CD4-positive, alpha-beta T cell treated with Interleukin-17A for 4 hours (primary cell): Measurements from ENCODE around the gene CNTNAP1.
A peak's percentile ranks its signal among the peaks of the same experiment; 100 is the strongest.

Experiments
- DNase-seq: peaks from one replicate; pipeline ENCODE4 v3.0.0-alpha.2; 2020; ENCODE audit warnings: mixed read lengths

CNTNAP1 gene

DNA sequence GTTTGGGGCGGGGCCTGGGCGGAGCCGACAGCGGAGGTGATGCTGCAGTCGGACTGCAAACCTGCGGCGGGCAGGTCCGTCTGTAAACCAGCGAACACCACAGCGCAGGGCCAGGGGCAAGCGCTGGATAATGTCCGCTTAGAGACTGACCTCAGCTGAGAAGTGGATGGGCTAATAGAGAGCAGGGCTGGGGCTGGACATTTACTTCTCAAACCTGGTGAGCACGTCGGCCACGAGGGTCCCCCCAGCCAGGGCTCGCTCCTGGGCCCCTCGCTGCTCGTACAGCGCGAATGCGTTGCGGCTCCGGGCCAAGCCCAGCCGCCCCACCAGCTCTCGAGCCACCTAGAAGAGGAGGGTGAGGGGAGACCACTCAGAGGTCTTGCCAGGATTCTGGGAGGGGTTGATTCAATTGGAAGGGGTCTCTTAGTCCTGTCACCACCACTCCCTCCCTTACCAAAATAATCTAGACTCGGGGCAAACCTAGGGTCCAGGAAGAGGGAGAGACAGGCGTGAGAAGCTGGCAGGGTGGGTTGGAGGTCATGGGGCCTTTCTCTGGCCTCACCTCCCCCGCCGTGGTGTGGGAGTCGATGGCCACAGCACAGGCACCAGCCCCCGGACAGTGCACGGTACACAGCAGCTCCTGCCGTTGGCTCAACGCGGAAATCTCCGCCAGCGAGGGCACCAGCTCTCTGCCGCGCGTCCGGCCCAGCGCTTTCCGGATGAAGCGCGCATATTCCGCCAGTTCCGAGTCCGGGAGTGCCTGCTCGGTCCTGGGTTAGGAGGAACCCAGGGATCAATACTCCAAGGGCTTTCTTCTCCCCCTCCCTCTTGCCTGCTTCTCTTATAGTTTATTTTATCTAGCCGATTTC lies 11.3 kb upstream of the CNTNAP1 start:
- DNase-seq = peak; percentile 56

DNA sequence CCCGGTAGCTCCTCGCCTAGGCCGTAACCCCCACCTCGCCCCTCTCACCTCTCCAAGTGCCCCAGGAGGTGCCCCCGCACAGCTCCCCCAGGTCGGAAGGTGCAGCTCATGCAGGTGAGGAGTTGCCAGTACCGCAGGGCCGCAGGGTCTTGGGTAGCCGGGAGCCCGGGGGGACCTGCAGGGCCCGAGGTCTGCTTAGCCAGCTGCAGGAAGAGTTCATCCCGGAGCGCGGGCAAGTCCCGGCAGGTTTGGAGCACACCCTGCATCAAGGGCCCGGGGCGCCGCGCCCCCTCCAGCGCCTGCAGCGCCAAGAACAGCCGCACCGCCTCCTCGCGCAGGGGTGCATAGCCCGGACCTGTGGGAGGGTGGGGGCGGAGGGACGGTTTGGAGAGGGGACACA lies 10.3 kb upstream of the CNTNAP1 start:
- no peak for DNase-seq

DNA sequence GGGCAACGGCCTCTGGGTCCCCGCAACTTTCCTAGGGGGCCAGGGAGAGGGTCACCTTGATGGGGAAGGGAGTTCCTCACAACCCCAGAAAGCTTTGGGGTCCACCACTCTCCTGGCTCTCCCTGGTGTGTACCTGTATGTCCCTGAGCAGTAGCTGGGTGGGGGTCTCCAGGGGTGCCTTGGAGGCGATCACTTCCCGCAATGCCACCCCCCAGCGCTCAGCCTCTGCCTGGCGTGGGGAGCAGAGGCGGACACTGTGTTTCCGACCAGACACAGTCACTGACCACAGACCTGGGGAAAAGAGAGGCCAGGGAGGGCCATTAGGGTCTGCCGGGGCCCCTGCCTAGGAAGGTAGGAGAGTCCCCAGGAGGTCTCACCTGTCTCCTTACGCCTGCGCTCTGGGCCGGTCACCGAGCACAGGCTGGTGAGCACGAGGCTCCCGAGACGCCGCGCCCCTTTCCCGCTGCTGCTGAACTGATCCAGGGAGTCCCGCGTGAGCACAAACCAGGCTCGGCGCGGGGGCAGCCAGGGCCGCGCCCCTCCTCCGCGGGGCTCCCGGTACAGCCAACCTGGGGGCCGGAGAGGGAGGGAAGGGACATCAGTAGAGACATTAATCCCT lies 9.0 kb upstream of the CNTNAP1 start:
- no peak for DNase-seq

DNA sequence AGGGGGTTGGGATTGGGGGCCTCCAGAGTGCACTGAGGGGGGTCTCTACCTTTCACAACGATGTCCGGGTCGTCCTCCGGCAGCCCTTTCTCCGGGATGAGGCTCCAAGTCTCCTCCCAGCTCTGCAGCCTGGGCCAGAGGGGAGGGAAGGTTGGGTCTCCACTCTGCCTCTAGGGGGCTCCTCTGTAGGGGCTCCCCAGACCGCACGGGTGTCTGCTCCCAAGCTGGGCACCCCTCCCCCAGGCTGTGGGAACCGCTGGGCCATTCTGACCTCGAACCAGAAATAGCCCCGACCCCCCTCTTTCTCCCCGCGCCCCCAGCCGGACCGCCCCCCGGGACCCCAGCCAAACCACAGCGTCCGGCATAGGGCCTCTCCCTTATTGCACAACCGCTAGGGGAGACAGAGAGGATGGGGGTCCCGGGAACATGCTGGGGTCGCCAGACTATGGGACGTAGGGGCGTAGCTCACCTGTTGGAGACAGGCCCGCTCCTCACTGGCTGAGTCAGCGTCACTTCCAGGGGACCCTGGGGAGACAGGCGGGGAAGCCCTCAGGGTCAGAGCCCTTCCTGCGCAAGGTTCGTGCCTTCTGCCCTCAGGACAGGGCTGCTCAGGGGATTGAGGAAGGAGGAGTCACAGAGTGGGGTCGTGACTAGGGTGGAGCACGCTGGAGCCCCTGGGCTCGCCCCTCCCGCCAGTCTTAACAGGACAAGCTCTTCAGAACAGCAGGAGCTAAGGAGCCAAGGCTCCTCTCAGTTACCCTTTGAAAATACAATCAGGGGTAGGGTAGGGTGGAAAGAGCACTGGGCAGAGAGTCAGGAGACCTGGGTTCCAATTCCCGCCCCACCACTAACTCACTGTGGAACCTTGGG lies 8.2 kb upstream of the CNTNAP1 start:
- DNase-seq = peak; percentile 47

DNA sequence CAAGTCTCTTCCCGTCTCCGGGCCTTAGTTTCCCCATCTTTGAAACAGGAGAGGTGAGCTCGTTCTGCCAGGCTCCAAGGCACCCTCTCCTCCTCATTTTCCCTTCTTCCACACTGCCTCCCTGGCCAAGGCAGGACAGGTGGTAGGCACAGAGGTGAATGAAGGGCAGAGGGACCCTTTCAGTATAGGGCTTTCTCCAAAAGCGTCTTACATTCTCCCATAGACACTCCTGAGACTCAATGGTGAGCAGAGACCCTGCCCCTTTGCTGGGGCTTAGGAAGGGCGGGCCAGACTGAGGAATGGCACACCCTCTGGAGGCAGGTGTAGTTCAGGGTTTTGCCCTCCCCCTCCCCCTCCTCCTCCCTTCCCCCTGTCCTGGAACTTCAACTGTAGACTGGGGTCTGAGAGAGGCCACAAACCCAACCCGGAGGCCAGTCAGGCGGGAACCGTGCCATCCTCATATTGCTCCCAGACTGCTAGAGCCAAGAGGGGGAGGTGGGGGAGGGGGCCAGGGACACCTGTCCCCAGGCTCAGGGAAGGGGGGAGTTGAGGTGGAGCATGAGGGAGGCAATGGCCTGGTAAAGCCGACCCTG lies 7.5 kb upstream of the CNTNAP1 start:
- no peak for DNase-seq

DNA sequence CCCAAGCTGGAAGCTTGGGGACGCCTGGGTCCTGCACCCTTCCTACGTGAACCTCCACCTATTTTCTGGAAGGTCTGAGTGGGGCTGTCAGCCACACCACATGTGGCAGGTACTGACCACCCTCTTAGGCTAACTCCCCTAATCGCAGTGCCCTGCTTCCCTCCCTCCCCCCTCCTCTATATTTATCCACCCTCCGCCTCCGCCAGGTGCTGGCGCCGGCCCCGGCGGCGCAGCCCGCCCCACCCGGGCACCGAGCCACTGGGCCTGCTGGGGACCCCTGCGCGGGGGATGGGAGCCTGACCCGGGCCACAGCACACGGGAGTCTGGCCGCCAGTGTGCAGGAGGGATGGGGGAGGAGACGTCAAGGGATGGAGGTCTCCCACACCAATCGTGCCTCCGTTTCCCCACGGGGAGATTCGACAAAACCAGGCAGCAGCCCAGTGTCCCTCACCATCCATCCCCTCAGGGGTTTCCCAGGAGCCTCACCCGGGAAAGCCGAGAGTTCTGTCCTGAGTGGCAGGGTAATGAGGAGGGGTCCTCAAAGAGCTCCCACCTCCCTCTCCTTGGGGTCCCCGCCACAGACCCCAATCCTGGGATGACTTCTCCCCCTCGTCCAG lies 6.9 kb upstream of the CNTNAP1 start:
- no peak for DNase-seq

DNA sequence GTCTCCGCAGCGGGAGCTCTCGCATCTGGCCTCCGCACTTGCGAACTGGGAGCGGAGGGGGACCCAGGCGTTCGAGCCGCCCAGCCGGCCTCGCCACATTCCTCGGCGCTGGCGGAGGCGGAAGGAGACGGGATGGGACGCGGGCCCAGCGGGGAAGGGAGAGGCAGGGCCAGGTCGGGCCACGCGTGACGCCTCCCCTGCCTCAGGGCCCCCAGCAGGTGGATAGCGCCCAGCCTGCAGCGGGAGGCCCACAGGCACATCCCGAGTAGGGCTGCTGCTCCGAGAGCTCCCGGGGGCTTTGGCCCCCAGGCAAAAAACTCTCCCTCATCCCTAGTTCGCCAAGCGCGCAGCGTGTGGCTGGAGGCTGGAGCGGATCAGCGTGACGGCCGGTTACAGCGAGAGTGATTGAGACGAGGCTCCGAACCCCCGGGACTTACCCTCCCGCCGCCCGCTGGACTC lies 6.3 kb upstream of the CNTNAP1 start:
- no peak for DNase-seq

DNA sequence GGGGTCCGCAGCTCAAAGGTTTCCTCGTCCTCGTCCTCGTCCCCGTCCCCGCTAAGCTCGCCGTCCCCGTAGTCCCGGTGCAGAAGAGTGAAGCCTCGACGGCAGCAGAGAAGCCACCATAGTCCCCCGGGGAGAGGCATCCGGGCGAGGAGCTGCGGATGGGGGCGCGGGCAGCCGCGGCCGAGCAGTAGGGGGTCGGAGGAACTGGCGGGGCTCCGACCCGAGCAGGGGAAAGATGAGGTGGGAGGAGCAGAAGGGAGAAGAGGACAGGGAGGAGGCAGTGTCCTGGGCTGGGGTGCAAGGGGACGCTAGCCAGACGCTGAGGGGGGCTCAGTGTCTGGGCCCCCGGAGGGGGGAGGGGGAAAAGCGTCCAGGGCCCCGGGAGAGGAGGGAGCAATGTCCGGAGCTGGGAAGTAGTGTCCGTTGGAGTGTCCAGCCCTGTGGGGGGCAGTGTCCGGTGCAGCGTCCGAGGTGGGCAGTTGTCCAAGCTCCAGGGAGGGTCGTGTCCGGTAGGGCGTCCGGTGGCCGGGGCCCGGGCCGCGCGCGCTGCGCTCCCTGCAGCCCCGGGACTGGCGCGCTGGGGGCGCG lies 5.8 kb upstream of the CNTNAP1 start, which contains the start of gene PLEKHH3:
Gene PLEKHH3 (minus strand): TSS at position 571 of the 588 bp plus-strand sequence. CDS start 431 bp downstream, at position 140.
- peak; percentile 27 for DNase-seq

DNA sequence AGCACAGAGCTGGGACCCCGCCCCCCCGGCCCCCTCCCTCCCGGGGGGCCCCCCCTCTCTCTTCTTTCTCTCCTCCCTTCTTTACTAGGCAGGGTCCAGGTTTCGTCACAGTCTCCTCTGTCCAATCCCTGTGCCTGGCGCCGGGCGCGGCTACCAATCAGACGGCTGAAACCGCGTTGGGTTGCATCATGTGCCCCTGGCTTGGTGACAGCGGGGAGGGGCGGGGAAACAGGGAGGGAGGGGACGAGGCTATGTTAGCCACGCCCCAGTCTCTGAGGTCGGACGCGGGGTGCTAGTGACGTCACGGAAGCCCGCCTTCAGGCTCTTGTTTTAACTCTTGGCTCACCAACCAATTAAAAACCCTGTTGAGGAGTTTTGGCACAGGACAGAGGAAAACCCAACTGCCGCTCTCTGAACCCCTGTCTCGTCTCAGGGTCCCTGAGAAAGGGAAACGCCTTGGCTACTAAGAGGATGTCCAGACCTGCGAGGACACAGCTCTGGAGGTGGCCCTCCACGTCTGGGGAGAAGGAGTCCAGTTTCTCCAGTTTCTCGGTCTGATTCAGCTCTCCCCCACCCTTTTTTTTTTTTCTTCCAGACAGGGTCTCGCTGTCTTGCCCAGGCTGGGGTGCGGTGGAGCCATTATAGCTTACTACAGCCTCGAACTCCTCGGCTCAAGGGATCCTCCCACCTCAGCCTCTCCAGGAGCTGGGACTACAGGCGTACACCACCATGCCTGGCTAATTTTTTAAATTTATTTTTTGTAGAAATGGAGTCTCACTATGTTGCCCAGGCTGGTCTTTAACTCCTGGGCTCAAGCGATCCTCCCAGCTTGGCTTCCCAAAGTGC lies 5.1 kb upstream of the CNTNAP1 start:
- DNase-seq = peak; percentile 98

DNA sequence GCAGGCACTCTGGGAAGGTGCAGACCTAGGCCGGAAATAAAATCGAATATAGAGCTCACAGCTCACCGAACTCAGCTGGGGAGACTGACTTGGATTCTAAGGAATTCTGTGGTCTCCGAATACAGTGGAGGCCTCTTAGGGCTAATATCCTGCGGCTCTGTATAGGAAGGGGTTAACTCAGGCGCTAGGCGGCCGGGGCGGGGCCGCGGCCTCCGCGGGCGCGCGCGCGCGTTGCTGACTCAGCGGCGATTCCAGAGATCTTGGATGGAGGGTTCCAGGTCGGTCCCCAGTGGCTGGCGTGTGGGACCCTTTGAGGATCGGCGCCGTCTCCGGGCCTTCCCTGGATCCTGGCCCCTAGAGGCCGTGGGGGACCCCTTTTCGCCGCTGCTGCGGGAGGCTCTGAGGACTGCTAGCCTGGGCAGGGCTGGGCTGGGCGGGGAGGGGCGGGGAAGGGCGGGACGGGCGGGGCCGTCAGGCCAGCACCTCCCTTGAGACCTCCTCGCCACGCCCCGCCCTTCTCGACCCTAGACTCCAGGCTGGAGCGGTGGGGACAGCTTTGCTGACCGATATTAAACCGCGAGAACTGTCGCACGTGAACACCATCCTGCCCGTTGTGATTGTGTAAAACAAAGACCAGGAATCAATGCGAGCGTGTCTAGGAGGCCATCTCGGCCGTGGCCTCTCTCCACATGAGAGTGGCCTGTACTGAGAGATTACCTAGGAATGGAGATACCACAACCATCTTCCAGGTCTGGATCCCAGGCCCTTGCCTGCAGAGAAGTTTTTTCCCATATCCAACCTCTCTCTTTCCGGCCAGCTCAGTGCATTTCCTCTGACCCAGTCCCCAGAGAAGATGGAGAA lies 4.2 kb upstream of the CNTNAP1 start:
- peak; percentile 81 for DNase-seq

DNA sequence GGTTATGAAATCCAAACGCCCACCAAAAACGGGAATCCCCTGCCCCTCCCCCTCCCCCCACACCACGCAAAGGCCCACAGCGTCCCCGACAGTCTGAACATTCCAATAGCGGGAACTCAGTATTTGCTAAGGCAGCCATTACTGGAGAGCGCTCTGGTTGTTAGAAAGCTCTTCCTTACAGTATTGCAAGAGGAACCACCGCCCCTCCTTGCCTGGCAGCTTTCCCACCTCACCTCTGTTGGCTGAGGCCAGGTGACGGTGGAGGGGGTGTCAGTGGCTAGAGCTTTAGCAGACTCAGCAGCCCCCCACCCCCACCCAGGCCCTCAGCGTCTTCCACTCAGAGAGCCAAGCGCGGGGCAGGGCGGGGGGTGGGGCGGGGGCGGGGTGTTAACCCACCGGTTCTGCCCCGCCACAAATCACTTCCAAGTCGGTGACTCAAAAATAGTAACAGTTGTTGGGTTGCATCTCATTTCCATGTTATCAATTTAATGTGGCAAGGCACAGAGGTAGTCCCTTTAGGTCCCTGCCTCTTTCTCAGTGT lies 3.3 kb upstream of the CNTNAP1 start:
- DNase-seq = peak; percentile 54

DNA sequence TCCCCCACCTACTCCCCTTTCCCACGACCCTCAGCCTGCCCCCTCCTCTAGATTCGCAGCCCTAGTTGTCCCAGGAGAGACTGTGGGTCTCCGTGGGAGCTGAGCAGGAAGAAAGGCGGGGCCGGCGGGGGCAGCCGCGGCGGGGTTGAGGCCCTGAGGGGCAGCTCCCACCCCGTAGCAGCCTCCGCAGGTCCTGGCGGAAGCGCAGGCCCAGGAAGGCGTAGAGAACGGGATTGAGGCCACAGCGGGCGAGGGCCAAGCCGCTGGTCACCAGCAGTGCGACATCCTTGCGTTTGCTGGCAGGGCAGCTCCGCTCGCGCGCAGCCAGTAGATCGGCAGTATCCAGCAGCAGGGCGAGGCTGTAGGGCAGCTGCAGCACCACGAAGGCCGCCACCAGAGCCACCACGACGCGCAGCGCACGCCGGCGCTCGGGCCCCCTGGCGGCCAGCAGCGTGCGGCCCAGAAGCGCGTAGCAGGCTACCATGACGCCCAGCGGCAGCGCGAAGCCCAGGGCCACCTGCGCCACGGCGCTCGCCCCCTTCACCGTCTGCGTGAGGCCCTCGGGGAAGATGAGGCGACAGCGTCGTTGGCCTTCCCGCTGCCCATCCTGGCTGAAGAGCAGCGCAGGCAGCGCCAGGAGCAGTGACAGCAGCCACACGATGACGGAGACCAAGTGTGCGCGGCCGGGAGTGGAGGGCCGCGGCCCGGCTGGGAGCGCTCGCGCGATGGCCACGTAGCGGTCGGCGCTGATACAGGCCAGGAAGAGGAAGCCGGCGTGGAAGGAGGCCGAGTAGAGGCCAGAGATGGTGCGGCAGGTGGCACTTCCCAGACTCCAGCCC lies 2.6 kb upstream of the CNTNAP1 start:
- peak; percentile 81 for DNase-seq

DNA sequence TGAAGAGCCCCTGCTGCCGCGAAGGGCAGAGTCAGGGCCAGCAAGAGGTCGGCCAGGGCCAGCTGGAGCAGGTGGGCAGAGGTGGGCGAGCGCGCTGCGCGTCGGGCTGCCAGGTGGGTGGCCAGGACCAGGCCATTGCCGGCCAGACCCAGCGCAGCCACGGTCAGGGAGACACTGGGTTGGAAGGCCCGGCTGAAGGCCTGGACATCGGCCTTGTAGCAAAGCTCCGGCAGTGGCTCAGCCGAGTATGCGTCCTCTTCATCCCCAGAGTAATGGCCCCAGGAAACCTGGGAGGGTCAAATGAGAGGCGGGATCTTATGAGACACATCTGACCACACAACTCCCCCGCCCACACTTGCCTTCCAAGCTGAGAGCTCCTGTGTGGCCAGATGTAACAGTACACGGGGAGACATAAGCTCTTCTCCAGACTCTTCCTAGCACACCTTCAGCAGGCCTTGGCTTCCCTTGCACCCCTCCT lies 2.0 kb upstream of the CNTNAP1 start:
- DNase-seq = no peak

DNA sequence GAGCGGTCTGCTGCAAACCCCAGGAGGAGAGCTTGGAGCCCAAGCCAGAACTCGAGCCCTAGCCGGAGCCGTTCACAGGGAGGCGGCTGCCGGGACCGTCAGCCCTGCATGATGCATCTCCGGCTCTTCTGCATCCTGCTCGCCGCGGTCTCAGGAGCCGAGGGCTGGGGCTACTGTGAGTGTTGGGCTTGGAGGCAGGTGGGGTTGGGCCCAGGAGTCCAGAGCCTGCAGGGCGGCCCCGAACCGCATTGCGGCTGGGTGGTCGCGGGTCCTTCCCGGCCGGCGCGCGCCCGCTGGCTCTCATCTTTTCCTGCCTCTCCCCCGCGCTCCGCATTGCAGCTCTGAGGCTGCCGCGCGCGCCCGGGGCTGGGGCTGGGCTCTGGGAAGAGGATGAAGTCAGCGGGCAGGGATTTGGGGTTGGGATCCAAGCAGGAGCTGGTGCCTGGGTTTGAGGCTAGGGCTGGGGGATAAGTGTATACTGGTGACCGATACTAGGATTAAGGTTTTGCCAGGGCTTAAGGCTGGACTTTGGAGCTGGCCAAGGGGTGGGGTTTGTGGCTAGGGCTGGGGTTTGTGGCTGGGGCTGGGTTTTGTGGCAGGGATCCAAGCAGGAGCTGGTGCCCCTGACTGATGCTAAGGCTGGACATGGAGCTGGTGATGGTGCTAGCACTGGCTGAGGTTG lies 532 bp downstream of the CNTNAP1 start:
- DNase-seq = peak; percentile 54

DNA sequence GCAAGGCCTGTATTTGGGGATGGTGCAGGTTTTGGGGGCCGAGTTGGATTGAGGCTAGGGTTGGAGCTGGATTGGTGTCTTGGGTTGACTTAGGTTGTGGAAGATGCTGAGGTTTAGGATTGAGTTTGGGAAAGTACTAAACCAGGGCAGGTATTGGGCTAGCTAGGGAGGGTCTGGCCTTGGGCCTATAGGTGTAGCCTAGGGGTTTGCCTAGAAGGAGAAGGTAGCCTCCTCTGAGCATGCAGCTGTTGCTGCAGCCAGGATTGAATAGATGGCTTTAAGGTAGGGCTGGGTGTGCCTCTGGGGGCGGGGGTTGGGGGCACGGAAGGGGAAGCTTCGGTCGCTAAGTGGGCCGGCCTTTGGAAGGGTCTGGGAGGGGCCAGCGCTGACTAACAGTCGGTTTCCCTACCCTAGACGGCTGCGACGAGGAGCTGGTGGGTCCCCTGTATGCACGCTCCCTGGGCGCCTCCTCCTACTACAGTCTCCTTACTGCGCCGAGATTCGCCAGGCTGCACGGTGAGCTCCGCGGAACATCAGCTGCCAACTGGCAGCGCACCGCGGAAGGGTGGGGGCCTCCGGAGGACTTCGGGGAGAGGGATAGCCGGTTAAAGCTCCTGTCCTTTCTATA lies 1.2 kb downstream of the CNTNAP1 start:
- peak; percentile 30 for DNase-seq

DNA sequence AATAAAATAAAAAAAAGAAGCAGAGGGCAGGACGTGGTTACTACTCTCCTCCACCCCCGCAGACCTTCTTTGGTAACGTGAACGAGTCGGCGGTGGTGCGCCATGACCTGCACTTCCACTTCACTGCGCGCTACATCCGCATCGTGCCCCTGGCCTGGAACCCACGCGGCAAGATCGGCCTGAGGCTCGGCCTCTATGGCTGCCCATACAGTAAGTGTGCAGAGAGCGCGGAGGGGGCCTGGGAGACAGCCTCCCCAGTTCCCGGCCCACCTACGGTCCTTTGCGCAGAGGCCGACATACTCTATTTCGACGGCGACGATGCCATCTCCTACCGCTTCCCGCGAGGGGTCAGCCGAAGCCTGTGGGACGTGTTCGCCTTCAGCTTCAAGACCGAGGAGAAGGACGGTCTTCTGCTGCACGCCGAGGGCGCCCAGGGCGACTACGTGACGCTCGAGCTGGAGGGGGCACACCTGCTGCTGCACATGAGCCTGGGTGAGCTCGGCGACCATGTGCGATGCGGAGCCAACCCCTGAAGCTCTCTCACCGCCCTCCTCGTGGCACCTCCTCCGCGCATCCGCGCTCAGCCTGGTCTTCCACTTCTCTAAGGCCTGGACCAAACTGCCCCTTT lies 2.7 kb downstream of the CNTNAP1 start:
- no peak for DNase-seq

DNA sequence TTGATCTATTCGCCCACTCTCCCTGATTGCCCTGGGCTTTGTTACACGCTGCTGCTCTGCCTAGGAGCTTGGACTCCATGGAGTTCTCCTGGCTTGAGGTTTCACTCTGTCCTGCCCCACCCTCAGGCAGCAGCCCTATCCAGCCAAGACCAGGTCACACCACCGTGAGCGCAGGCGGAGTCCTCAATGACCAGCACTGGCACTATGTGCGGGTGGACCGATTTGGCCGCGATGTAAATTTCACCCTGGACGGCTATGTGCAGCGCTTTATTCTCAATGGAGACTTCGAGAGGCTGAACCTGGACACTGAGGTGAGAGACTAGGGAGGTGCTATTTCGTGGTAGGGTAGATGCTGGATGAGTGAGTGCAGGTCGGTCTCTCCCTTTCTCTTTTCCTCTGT lies 3.5 kb downstream of the CNTNAP1 start:
- DNase-seq = no peak
